Measurements from ENCODE around the gene NUFIP2.
"Not testable (repeated sequence)": the region's sequence is repeated elsewhere in the genome, so short reads cannot be mapped to it uniquely, and the experiment has no call there.

NUFIP2 gene

DNA sequence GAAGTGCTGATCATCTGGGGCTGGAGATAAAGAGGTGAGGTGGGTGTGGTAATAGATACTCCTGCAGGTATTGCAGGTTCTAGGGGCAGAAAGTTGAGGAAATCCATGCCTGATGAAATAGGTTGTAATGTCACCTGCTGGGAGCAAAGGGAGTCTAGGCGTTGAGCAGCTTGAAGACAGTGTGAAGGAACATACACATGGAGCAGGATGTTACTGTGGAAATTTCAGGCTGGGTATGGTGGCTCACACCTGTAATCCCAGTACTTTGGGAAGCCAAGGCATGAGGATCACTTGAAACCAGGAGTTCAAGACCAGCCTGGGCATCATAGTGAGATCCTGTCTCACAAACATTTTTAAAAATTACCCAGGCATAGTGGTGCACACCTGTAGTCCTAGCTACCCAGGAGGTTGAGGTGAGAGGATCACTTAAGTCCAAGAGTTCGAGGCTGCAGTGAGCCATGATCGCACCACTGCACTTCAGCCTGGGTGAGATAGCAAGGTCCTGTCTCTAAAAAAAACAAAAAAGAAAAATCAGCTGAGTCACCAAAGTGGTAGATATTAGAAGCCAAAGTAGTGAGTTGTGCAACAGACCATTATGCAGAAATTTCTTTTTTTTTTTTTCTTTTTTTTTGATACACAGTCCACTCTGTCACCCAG, 56.3 kb downstream of the NUFIP2 start:
- no peak for DNase-seq

DNA sequence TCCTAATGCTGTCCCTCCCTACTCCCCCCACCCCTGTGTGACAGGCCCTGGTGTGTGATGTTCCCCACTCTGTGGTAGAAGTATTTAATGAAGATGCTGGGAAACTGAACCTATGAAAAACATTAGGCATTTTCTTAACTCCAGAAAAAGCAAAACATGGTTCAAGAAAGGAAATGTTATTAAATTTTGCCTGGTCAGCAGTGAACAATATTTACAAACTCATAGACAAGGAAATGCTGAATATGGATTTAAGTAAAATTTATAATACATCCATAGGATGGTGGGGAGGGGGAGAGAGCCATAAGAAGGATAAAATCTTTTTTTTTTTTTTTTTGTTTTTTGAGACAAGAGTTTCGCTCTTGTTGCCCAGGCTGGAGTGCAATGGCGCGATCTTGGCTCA, 58.0 kb downstream of the NUFIP2 start:
- no peak for DNase-seq

DNA sequence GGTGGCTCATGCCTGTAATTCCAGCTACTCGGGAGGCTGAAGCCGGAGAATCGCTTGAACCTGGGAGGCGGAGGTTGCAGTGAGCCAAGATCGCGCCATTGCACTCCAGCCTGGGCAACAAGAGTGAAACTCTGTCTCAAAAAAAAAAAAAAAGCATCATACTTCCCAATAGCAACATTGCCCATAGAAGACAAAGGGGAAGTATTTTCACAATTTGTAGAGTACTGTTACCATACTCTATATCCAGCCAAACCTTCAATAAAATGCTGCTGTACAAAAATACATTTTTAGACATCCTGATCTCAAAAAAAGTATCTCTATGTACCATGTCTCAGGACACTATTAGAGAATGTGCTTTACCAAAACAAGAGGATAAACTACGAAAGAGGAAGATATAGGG, 59.0 kb downstream of the NUFIP2 start:
- DNase-seq, result not testable (repeated sequence)

DNA sequence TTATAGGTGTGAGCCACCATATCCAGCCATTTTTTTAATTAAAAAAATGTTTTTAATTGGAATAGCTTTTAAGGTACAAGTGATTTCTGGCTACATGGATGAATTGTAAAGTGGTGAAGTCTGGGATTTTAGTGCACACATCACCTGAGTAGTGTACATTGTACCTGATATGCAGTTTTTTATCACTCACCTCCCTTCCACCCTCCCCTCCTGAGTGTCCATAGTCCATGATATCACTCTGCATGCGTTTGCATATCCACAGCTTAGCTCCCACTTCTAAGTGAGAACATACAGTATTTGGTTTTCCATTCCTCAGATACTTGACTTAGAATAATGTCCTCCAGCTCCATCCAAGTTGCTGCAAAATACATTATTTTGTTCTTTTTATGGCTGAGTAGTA, 60.6 kb downstream of the NUFIP2 start:
- no peak for DNase-seq

DNA sequence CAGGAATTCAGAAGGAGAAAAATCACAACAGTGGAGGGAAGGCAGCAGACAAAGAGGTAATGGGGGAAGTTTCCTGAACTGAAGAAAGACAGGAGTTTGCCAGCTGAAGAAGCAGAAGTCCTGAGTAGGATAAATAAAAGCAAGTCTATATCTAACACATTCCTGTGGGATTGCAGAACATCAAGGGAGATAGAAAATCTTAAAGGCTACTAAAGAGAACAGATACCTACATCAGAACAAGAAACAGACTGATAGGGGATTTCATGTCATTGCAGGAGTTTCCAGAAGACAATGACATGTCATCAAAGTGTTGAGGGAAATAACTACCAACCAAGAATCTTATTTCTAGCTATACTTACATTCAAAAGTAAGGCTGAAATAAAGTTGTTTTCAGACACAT, 68.6 kb downstream of the NUFIP2 start:
- DNase-seq, result no peak

DNA sequence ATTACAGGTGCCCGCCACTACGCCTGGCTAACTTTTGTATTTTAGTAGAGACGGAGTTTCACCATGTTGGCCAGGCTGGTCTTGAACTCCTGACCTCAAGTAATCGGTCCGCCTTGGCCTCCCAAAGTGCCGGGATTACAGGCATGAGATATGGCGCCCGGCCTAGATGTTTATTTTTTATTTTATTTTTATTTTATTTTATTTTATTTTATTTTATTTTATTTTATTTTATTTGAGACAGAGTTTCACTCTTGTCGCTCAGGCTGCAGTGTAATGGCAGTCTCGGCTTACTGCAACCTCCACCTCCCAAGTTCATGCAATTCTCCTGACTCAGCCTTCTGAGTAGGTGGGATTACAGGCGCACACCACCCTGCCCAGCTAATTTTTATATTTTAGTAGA, 72.6 kb downstream of the NUFIP2 start:
- not testable (repeated sequence) for DNase-seq

DNA sequence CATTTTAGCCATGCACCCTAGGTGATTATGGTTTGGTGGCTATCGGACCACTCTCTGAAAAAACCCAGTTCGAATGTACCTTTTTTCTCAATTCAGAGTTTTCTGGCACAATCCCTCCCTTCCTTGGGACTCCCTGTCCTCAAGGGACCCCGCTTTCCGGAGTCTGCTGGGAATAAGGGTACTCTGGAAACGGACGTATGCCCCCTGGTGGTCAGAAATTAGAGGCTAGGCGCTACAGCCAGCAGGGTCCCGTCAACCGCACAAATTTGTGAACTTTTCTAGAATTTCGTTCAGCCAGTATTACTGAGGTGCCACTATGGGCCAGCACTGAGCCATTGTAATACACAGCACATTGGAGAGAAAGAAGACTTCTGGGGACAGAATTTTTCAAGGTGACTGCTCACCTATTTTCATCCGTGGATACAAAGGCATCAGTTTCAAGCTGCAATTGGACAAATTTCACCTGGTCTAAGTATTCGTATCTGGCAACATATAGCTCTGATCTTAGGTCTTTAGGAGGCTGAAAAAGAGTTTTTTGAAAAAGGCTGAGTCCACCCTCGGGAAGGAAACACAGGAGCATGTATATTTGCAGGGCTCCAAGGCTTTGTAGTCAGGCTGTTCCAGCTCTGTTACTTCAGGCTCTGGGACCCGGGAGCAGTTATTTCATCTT, 74.4 kb downstream of the NUFIP2 start:
- DNase-seq, result peak; percentile 33 to 65 (median 56)

DNA sequence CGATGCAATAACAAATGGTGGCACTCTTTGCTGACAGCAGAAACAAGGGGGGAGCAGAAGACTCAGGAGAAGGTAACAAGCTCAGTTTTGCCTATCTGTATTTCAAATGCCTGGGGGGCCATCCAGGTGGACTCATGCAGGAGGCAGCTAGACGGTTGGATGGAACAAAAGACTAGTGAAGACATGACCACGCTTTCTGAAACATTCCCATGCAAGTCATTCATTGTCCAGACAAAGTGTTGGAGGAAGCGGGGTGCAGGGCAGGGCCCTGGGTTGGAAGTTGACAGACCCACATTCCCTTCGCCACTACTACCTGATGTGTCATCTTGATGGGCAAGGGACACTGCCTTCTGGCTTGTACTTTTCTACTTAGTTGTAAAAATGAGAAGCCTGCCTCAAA, 77.1 kb downstream of the NUFIP2 start:
- DNase-seq, result no peak

DNA sequence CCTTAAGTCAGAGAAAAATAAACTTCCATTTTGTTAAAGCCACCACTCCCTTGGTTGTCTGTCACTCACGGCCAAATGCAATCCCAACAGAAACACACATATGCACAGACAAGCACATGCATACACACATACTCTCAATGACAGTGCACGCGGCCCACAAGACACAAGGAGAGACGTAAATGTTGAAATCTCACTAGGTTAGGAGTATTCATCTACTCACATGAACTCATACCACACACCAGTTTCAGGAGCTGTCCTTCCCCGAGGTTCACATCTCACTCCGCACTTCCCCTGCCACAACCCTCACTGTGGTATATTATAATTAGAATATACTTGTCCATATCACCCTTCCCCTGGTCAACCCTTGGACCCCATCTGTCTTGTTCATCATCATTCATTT, 77.8 kb downstream of the NUFIP2 start:
- no peak for DNase-seq

DNA sequence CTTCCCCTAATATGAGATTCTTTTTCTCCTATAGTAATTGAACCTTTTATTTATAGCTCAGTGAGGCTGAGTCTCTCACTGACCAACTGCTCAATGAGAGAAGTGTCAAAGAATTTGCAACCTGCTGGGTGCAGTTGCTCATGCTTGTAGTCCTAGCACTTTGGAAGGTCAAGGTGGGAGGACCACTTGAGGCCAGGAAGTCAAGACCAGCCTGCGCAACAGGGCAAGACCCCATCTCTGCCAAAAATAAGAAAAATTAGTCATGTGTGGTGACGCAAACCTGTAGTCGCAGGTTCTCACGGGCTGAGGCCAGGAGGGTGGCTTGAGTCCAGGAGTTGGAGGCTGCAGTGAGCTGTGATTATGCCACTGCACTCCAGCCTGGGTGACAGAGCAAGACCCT, 78.2 kb downstream of the NUFIP2 start:
- DNase-seq, result no peak

DNA sequence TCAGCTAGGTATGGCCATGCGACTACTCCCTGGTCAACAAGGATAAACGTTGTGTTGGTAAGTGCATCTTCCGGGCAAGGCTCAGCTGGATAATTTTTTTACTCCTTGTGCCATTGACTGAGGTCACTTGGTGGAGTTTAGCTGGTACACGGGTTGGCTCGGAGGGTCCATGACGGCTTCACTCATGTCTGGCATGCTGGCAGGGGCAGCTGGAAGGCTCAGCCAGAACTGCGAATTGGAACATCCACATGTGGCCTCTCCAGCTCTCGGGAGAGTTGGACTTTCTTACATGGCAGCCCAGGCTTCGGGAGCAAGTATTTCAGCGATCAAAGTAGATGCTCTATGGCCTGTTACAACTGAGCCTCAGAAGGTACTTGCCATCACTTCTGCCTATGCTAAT, 78.8 kb downstream of the NUFIP2 start:
- no peak for DNase-seq

DNA sequence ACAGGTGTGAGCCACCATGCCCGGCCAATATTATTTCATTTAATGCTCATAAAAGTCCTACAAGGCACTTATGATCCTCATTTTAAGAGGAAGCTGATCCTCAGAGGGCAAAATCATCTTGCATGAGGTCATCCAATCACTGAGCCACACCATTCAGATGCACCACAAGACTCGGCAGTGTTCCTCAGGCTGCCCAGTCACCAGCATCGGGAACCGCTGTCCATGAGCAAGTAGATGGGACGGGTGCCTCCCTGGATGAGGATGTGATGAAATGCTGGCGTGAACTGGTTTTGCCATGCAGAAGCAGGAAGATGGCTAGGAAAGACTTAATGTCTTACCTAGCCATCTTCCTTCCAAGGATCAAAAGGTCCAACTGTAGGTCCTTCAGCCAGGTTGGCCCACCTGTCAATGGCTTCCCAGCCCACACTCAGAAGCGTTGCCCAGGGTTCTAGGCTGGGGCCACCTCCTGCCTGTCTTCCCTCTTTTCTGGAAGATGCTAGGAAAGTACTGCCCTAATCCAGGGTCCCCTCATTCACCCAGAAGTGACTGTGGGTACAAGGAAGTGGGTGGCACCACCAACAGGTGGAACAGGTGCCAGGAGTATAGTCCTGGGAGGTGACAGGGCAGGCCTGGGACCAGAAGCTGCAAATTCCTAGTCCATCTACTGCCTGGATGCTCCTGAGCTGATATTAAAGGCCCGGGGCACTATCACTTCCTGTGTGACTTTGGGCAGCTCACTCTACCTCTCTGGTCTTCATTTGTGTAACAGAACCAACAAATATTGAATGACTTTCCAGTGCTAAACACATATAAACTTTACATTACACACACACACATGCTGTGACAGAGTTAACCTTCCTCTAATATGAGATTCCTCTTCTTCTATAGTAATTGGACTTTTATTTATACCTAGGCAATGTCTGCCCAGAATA, 79.5 kb downstream of the NUFIP2 start:
- DNase-seq, result no peak

DNA sequence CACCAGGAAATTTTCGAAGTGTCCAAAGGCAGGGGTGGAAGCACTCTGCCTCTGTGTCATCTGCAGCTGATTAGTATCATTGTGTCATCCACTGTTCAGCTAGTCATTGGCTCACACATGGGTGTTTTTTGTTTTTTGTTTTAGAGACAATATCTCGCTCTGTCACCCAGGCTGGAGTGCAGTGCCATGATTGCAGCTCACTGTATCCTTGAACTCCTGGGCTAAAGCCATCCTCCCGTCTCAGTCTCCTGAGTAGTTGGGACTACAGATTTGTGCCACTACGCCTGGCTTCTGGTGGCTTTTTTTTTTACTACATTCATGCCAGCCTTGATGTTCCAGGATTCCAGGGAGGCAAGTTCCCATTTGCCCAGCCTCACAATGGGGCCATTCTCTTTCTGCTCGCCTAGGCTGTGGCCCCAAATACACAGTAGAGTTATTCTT, 81.2 kb downstream of the NUFIP2 start:
- no peak for DNase-seq

DNA sequence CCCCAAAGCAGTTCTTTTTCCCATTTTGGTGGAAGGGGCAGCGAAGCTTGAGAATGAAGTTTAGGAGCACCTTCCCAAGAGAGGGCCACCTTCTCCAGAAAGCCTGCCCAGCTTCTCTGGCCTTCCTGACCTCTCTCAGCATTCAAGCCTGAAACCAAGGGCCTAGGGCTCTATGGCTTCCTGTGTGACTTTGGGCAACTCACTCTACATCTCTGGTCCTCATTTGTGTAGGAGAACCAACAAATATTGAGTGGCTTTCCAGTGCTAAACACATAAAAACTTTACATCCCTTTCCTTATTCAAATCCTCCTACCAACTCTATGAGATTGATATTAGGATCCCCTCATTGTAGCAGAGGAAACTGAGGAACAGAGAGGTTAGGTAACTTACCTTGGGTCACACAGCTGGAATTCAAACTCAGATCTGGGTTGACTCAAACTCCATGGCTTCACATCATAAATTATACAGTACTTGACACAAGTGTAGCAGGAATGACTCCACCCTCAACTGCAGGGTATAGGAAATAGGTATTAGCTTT, 81.8 kb downstream of the NUFIP2 start:
- no peak for DNase-seq

DNA sequence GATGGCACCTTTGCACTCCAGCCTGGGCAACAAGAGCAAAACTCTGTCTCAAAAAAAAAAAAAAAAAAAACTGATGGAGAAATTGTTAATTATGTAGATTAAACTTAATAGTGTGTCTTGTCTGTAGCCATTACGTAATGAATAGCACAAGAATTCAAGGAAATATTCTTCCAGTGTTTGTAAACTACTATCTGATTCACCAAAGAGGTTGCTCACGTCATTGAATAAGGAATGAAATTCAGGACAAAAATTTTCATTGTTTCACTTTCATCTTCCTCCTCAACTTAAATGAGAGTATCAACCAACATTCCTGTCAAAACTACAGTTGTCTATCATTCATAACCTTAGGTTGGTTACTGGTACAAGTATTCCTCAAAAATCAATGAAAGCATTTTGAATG, 83.1 kb downstream of the NUFIP2 start:
- DNase-seq, result no peak

DNA sequence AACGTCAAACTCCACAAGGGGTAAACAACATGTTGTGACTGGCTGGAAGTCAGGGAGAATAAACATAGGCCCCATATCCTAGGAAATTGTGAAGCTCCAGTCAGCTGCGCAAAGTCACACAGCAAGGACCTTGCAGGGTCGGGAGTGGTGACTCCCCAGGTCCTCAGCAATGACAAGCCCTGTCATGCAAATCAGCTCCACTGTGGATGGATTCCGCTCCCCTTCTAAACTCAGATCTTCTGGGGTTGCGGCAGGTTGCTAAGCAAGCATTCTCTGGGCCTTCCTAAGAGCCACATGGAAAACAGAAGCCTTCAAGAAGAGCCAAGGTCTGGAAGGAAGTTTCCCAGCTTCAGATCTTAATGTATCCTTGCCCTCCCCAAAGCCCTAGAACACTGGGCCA, 84.9 kb downstream of the NUFIP2 start:
- DNase-seq, result no peak

DNA sequence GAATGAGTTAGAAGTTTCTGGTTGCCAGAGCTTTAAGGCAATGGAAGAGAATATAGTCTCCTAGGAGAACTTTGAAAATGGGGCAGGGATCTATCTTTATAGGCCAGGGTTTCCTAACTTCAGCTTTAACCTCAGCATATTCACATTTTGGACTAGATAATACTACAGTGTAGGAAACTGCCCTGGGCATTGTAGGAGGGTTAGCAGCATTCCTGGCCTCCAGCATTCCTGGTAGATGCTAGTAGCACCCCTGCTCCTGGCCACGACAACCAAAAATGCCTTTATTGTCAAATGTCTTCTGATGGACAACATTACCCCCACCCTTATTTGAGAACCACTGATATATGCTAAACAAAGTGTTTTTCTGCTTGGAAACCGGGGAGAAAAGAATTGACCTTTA, 86.0 kb downstream of the NUFIP2 start:
- DNase-seq, result no peak
